Mesenchymal stem cell (in vitro differentiated cells and primary cell): ENCODE results near the gene UGT3A2.

Source experiments
- DNase-seq: peaks from one replicate; pipeline ENCODE4 v3.0.0-alpha.2; 2013
- H2AFZ ChIP-seq: one replicate; pipeline ENCODE4 v1.6.1; 2013; ENCODE audit warnings: low read depth, mild to moderate bottlenecking, control low read depth, inconsistent platforms, low read length, moderate library complexity
- H2AK5ac ChIP-seq: 2 replicates; pipeline ENCODE4 v1.6.1; 2013; ENCODE audit warnings: low read length, moderate library complexity, mild to moderate bottlenecking, inconsistent platforms; ENCODE audit not compliant: severe bottlenecking
- H2BK120ac ChIP-seq: one replicate; pipeline ENCODE4 v1.6.1; 2013; ENCODE audit warnings: low read depth, mild to moderate bottlenecking, inconsistent platforms, low read length, moderate library complexity
- H2BK12ac ChIP-seq, 2 experiments: one replicate each; pipeline ENCODE4 v1.6.1; 2013; ENCODE audit warnings: inconsistent platforms in 2 of 2, low read length in 2 of 2, mild to moderate bottlenecking in 2 of 2, moderate library complexity in 2 of 2, control low read depth in 1 of 2
- H2BK15ac ChIP-seq: one replicate; pipeline ENCODE4 v1.6.1; 2013; ENCODE audit warnings: mild to moderate bottlenecking, low read depth, inconsistent platforms; ENCODE audit not compliant: poor library complexity, severe bottlenecking
- H2BK5ac ChIP-seq: 2 replicates; pipeline ENCODE4 v1.6.1; 2013; ENCODE audit warnings: low read depth, mild to moderate bottlenecking, low read length, control low read depth, inconsistent platforms; ENCODE audit not compliant: poor library complexity, severe bottlenecking
- H3K14ac ChIP-seq, 2 experiments: one replicate each; pipeline ENCODE4 v1.6.1; 2013; ENCODE audit warnings: inconsistent platforms in 2 of 2, low read length in 2 of 2, control low read depth in 1 of 2, mild to moderate bottlenecking in 1 of 2, moderate library complexity in 1 of 2
- H3K18ac ChIP-seq, 2 experiments: one replicate each; pipeline ENCODE4 v1.6.1; 2013; ENCODE audit warnings: inconsistent platforms in 2 of 2, low read length in 2 of 2, control low read depth in 1 of 2, low read depth in 1 of 2, mild to moderate bottlenecking in 1 of 2
- H3K23ac ChIP-seq, 2 experiments: one replicate each; pipeline ENCODE4 v1.6.1; 2013; ENCODE audit warnings: inconsistent platforms in 2 of 2, low read length in 2 of 2, mild to moderate bottlenecking in 2 of 2, moderate library complexity in 2 of 2, control low read depth in 1 of 2
- H3K27ac ChIP-seq: 2 replicates; pipeline ENCODE4 v1.5.1; 2013; ENCODE audit warnings: mild to moderate bottlenecking, moderate library complexity, low read length, control low read depth, inconsistent platforms; ENCODE audit not compliant: poor library complexity, severe bottlenecking
- H3K27me3 ChIP-seq, 2 experiments: 2 replicates each; pipeline versions ENCODE4 v1.6.1 to v1.7.0; 2013; ENCODE audit warnings: low read length in 2 of 2, mild to moderate bottlenecking in 2 of 2, moderate library complexity in 2 of 2, control low read depth in 1 of 2, inconsistent platforms in 1 of 2; ENCODE audit not compliant: control insufficient read depth in 1 of 2, insufficient read depth in 1 of 2
- H3K36me3 ChIP-seq, 2 experiments: 2 replicates each; pipeline versions ENCODE4 v1.6.1 to v1.7.0; 2013; ENCODE audit warnings: low read length in 2 of 2, control low read depth in 1 of 2, inconsistent platforms in 1 of 2, low read depth in 1 of 2, mild to moderate bottlenecking in 1 of 2; ENCODE audit not compliant: insufficient read depth in 2 of 2, control insufficient read depth in 1 of 2
- H3K4ac ChIP-seq, 2 experiments: one replicate each; pipeline ENCODE4 v1.6.1; 2013; ENCODE audit warnings: inconsistent platforms in 2 of 2, low read length in 2 of 2, mild to moderate bottlenecking in 2 of 2, moderate library complexity in 2 of 2, control low read depth in 1 of 2, low read depth in 1 of 2
- H3K4me1 ChIP-seq: 2 replicates; pipeline ENCODE4 v1.6.1; 2013; ENCODE audit warnings: low read depth, low read length, control low read depth; ENCODE audit not compliant: control insufficient read depth, insufficient read depth
- H3K4me2 ChIP-seq: 2 replicates; pipeline ENCODE4 v1.6.1; 2013; ENCODE audit warnings: low read length, mild to moderate bottlenecking, inconsistent platforms; ENCODE audit not compliant: poor library complexity, severe bottlenecking
- H3K4me3 ChIP-seq, 2 experiments: 2 replicates each; pipeline versions ENCODE4 v1.5.1 to v1.7.0; 2013; ENCODE audit warnings: low read length in 2 of 2, mild to moderate bottlenecking in 2 of 2, control low read depth in 1 of 2, low read depth in 1 of 2; ENCODE audit not compliant: insufficient read depth in 1 of 2
- H3K79me1 ChIP-seq: replicated peaks from 2 replicates; pipeline ENCODE4 v1.6.1; 2013; ENCODE audit warnings: mild to moderate bottlenecking, control low read depth, low read length, inconsistent platforms; ENCODE audit not compliant: poor library complexity, severe bottlenecking
- H3K9ac ChIP-seq: 2 replicates; pipeline ENCODE4 v1.7.0; 2013; ENCODE audit warnings: mild to moderate bottlenecking, low read length, moderate library complexity
- H3K9me3 ChIP-seq: 2 replicates; pipeline ENCODE4 v1.7.0; 2013; ENCODE audit warnings: mild to moderate bottlenecking, low read length; ENCODE audit not compliant: control insufficient read depth
- H4K8ac ChIP-seq: one replicate; pipeline ENCODE4 v1.6.1; 2013; ENCODE audit warnings: inconsistent platforms, mild to moderate bottlenecking, low read length, moderate library complexity
- H4K91ac ChIP-seq: one replicate; pipeline ENCODE4 v1.6.1; 2013; ENCODE audit warnings: mild to moderate bottlenecking, low read length, inconsistent platforms
- WGBS: methylation state at CpG from one replicate; pipeline ENCODE4 v1.1.7; 2013; ENCODE audit warnings: mixed read lengths; 5-methylcytosine and 5-hydroxymethylcytosine counted together

The UGT3A2 gene

DNA sequence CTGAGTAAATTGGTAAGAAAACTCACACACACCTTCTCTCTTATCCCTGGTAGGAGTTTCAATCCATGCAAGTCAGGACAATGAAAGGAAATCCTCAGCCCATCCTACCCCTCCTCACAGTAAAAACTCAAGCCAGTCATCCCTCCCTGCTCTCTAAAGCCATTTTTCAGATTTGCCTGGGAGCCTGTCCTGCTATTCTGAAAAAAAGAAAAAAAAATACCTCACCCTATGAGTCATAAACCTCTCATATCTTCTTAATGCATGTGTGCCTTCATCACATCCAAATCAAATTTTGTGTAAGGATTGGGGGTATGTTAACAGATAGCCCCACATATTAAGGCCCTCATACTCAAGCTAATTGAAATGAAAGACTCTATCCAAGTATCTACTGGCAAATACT, 14.1 kb downstream of the UGT3A2 start:
- H3K23ac ChIP-seq, result no peak overlapping the region
- H2BK12ac ChIP-seq, result no peak overlapping the region
- no peak overlapping the region for H3K27ac ChIP-seq

DNA sequence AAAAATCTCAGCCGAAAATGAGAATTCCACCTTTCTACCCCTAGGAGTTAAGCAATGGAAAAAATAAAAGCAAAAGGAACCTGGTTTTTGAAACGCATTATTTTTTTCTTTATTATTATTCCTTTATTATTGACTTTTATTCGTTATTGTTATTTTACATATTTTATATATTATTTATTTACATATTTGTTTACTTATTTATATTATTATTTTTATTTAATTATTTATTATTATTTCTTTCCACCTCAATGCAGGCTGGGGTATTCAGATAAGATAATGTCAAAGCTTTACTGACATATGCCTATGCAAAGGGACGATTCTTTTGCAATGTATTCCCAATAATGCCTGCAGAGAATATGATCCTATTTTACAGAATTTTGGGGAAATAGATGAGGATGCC, 16.7 kb downstream of the UGT3A2 start:
- H3K14ac ChIP-seq, result no peak overlapping the region
- no peak overlapping the region for H2BK120ac ChIP-seq
- H3K23ac ChIP-seq, result no peak overlapping the region
- no peak overlapping the region for H3K4me2 ChIP-seq
- no peak overlapping the region for H3K4ac ChIP-seq
- no peak for DNase-seq
- H3K9ac ChIP-seq, result no peak overlapping the region
- no peaks in the 10 kb centered on the region for H3K9me3 ChIP-seq
- no peaks in the 10 kb centered on the region for H3K36me3 ChIP-seq
- H2BK15ac ChIP-seq, result no peak overlapping the region
- H3K27me3 ChIP-seq, result peaks cover 0 to 21% of the 10 kb centered on the region in 2 experiments
- no peak overlapping the region for H4K8ac ChIP-seq
- no peaks in the 10 kb centered on the region for H3K4me1 ChIP-seq
- no peak overlapping the region for H2BK12ac ChIP-seq
- H2BK5ac ChIP-seq, result no peak overlapping the region
- no CpG with 5 or more reads among the region's 4 CpGs for WGBS
- no peak overlapping the region for H4K91ac ChIP-seq
- no peak overlapping the region for H3K27ac ChIP-seq
- no peak overlapping the region for H2AK5ac ChIP-seq
- H3K4me3 ChIP-seq, result no peak overlapping the region
- no peak overlapping the region for H2AFZ ChIP-seq
- no peaks in the 10 kb centered on the region for H3K79me1 ChIP-seq
- no peak overlapping the region for H3K18ac ChIP-seq

More for the DNA sequence above, 14.1 kb downstream of the UGT3A2 start:
- H2BK5ac ChIP-seq, result no peak overlapping the region
- H3K4me2 ChIP-seq, result no peak overlapping the region
- H2AFZ ChIP-seq, result no peak overlapping the region
- H3K9ac ChIP-seq, result no peak overlapping the region
- DNase-seq, result no peak
- H2BK15ac ChIP-seq, result no peak overlapping the region
- H3K36me3 ChIP-seq, result no peaks in the 10 kb centered on the region
- H4K8ac ChIP-seq, result no peak overlapping the region
- H3K9me3 ChIP-seq, result no peaks in the 10 kb centered on the region
- H4K91ac ChIP-seq, result no peak overlapping the region
- peaks cover 3 to 28% of the 10 kb centered on the region in 2 experiments for H3K27me3 ChIP-seq
- no peak overlapping the region for H3K18ac ChIP-seq
- H2BK120ac ChIP-seq, result no peak overlapping the region
- no peak overlapping the region for H3K14ac ChIP-seq
- no peak overlapping the region for H3K4me3 ChIP-seq
- no peak overlapping the region for H3K4ac ChIP-seq
- no peak overlapping the region for H2AK5ac ChIP-seq
- no peaks in the 10 kb centered on the region for H3K4me1 ChIP-seq
- H3K79me1 ChIP-seq, result no peaks in the 10 kb centered on the region

DNA sequence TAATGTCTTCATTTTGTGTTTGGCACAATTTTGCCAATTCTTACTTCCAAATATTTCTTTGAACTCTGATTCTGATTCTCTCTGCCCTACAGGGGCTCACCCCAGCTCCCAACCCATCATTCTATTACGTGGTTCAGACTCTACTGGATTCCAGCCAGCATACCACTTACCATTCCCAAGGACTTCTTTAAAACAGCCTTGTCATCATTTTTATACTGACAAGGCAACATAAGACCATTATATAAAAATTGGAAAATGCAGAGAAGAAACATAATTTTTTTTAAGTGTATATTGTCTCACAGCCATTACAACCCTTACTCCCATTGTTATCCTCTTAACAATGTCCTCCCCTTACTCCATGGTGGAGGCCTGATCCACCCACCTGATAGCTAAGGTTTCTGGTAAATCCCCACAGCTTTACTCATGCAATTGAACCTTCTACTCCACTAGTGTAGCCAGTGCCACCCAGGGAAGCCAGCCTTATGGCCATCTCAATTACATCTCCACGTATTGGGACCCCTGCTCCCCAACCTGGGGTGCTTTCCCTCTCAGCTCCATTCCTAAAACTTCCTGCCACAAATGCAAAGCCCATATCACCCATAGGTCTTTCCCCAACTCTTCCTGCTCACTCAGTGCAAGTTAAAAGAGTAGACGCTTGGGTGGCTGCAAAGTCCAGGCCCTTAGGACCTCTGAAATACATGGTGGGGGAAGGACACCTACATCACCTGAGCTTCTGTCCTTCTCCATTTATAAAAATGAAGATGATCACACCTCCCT, 19.1 kb downstream of the UGT3A2 start:
- Histone ChIP-seq H3K4me2 (no peak overlapping the region), H3K14ac (no peak overlapping the region), H2BK12ac (no peak overlapping the region), H2BK15ac (no peak overlapping the region), H4K8ac (no peak overlapping the region), H3K9me3 (no peaks in the 10 kb centered on the region), H4K91ac (no peak overlapping the region), H3K9ac (no peak overlapping the region), H3K36me3 (no peaks in the 10 kb centered on the region), H3K18ac (no peak overlapping the region), H3K23ac (no peak overlapping the region), H3K79me1 (no peaks in the 10 kb centered on the region), H2BK120ac (no peak overlapping the region), H3K27ac (no peak overlapping the region), H2AFZ (no peak overlapping the region), H3K4me1 (no peaks in the 10 kb centered on the region), H2AK5ac (no peak overlapping the region), H3K27me3 (peaks cover 0 to 7% of the 10 kb centered on the region in 2 experiments), H3K4me3 (no peak overlapping the region), H2BK5ac (no peak overlapping the region), H3K4ac (no peak overlapping the region)
- no peak for DNase-seq
- 55% methylated on average over 3 of the region's 3 CpGs for WGBS

DNA sequence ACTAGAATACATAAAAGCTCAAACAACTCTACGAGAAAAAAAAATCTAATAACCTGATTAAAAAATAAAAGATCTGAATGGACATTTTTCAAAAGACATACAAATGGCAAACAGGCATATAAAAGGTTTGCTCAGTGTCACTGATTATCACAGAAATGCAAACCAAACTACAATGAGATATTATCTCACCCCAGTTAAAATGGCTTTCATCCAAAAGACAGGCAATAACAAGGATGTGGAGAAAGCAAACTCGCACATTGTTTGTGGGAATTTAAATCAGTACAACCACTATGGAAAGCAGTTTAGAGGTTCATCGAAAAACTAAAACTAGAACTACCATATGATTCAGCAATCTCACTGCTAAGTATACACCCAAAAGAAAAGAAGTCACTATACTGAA, 20.8 kb downstream of the UGT3A2 start:
- Histone ChIP-seq H3K27me3 (peaks cover 0 to under 1% of the 10 kb centered on the region in 2 experiments), H4K8ac (no peak overlapping the region), H3K9me3 (no peaks in the 10 kb centered on the region), H2BK12ac (no peak overlapping the region), H2AK5ac (no peak overlapping the region), H3K9ac (no peak overlapping the region), H3K4ac (no peak overlapping the region), H3K14ac (no peak overlapping the region), H3K4me2 (no peak overlapping the region), H2BK15ac (no peak overlapping the region), H2BK120ac (no peak overlapping the region), H3K4me3 (no peak overlapping the region), H3K4me1 (no peaks in the 10 kb centered on the region), H3K79me1 (no peaks in the 10 kb centered on the region), H3K23ac (no peak overlapping the region), H3K18ac (no peak overlapping the region), H3K36me3 (no peaks in the 10 kb centered on the region), H2BK5ac (no peak overlapping the region), H4K91ac (no peak overlapping the region), H3K27ac (no peak overlapping the region), H2AFZ (no peak overlapping the region)
- DNase-seq, result no peak
- 77% methylated on average over 2 of the region's 3 CpGs for WGBS
